NCI-H2196 (cell line): ENCODE data around the gene KCNJ15.
A peak's percentile ranks its signal among the peaks of the same experiment; 100 is the strongest.
"Not testable (repeated sequence)": the region's sequence is repeated elsewhere in the genome, so short reads cannot be mapped to it uniquely, and the experiment has no call there.

Experiments used
- DNase-seq: peaks from one replicate; lab custom pipeline; 2025; ENCODE audit not compliant: unreplicated experiment; lab: John Stamatoyannopoulos, UW

The KCNJ15 gene

GRCh38 chr21:38244407-38244787 is 12.4 kb upstream of the KCNJ15 start:
- peak; percentile 12 for DNase-seq

GRCh38 chr21:38244885-38245869 is 11.6 kb upstream of the KCNJ15 start:
- no peak for DNase-seq

GRCh38 chr21:38246511-38246910 is 10.3 kb upstream of the KCNJ15 start:
- DNase-seq, result no peak

- DNase-seq, result not testable (repeated sequence)
Measured at GRCh38 chr21:38247054-38247453, 9.7 kb upstream of the KCNJ15 start.

GRCh38 chr21:38247738-38248510 is 8.9 kb upstream of the KCNJ15 start:
- peak; percentile 25 for DNase-seq

GRCh38 chr21:38249256-38249655 is 7.5 kb upstream of the KCNJ15 start:
- no peak for DNase-seq

- no peak for DNase-seq
Measured at GRCh38 chr21:38249696-38250278, 7.0 kb upstream of the KCNJ15 start.

GRCh38 chr21:38250991-38251418 is 5.8 kb upstream of the KCNJ15 start:
- DNase-seq, result peak; percentile 20

- no peak for DNase-seq
Measured at GRCh38 chr21:38254970-38255369, 1.8 kb upstream of the KCNJ15 start.

GRCh38 chr21:38255571-38256117 is 1.1 kb upstream of the KCNJ15 start:
- DNase-seq, result no peak

- no peak for DNase-seq
Measured at GRCh38 chr21:38257667-38258066, 876 bp downstream of the KCNJ15 start.

GRCh38 chr21:38258521-38259485 is 2.0 kb downstream of the KCNJ15 start:
- DNase-seq, result no peak

- DNase-seq, result no peak
Measured at GRCh38 chr21:38259665-38260064, 2.9 kb downstream of the KCNJ15 start.

- DNase-seq, result no peak
Measured at GRCh38 chr21:38260426-38260825, 3.6 kb downstream of the KCNJ15 start.

- DNase-seq, result no peak
Measured at GRCh38 chr21:38261851-38262250, 5.1 kb downstream of the KCNJ15 start.

- DNase-seq, result no peak
Measured at GRCh38 chr21:38263493-38263892, 6.7 kb downstream of the KCNJ15 start.

GRCh38 chr21:38264571-38264970 is 7.8 kb downstream of the KCNJ15 start:
- DNase-seq, result no peak

- no peak for DNase-seq
Measured at GRCh38 chr21:38265166-38265565, 8.4 kb downstream of the KCNJ15 start.

- no peak for DNase-seq
Measured at GRCh38 chr21:38266732-38267131, 9.9 kb downstream of the KCNJ15 start.

- DNase-seq, result no peak
Measured at GRCh38 chr21:38267136-38267755, 10.5 kb downstream of the KCNJ15 start.
